K562 (cell line): ENCODE results near the gene HMGA1. TPM values are rescaled to one million over a fixed set of nuclear protein-coding genes. Genes with fewer than 3 reads are reported as not detected.

Source experiments
- ATF3 ChIP-seq, 2 experiments: fragments of 450-650 bp in 1 of 2; sonication (generic) in 1 of 2; formaldehyde crosslinking in 1 of 2; IDR thresholded peaks in 1 of 2; conservative IDR thresholded peaks in 1 of 2; 2 replicates each; pipeline versions ENCODE4 v1.6.1 to v1.8.1; 2016 to 2023; ENCODE audit warnings: mild to moderate bottlenecking in 2 of 2, moderate library complexity in 2 of 2, inconsistent platforms in 1 of 2, missing genetic modification reagents in 1 of 2
- CBFA2T2 ChIP-seq: fragments of 450-650 bp; conservative IDR thresholded peaks from 2 replicates; pipeline ENCODE4 v1.6.1; 2017; ENCODE audit warnings: mild to moderate bottlenecking
- CCNT2 ChIP-seq: IDR thresholded peaks from 2 replicates; pipeline ENCODE4 v1.6.1; 2011; ENCODE audit warnings: borderline replicate concordance, low read depth, mild to moderate bottlenecking, moderate library complexity, mixed read lengths, low read length; ENCODE audit not compliant: insufficient read length; ENCODE audit errors: extremely low read depth
- CHD2 ChIP-seq: IDR thresholded peaks from 2 replicates; pipeline ENCODE4 v1.6.1; 2011; ENCODE audit warnings: low read depth, low read length
- CTBP1 ChIP-seq: fragments of 450-650 bp; IDR thresholded peaks from 2 replicates; pipeline ENCODE4 v1.6.1; 2016; ENCODE audit warnings: borderline replicate concordance
- CUX1 ChIP-seq: fragments of 200-800 bp; sonication (Bioruptor generic); IDR thresholded peaks from 2 replicates; pipeline ENCODE4 v1.6.1; 2016; ENCODE audit warnings: missing genetic modification characterization, missing compliant biosample characterization
- EHMT2 ChIP-seq: fragments of 450-650 bp; IDR thresholded peaks from 2 replicates; pipeline ENCODE4 v1.6.1; 2018; ENCODE audit warnings: antibody characterized with exemption
- EP400 ChIP-seq: fragments of 450-650 bp; IDR thresholded peaks from 2 replicates; pipeline ENCODE4 v1.6.1; 2017; ENCODE audit warnings: antibody characterized with exemption, mild to moderate bottlenecking, moderate library complexity
- FOXK1 ChIP-seq: sonication (generic); formaldehyde crosslinking; IDR thresholded peaks from 2 replicates; pipeline ENCODE4 v1.8.0; 2022; ENCODE audit warnings: missing genetic modification reagents, mild to moderate bottlenecking, borderline replicate concordance
- MBD1 ChIP-seq: fragments of 250-450 bp; sonication (Bioruptor Pico); IDR thresholded peaks from 2 replicates; pipeline ENCODE4 v1.8.0; 2022; ENCODE audit warnings: inconsistent platforms
- NUFIP1 ChIP-seq: fragments of 450-650 bp; IDR thresholded peaks from 2 replicates; pipeline ENCODE4 v1.6.1; 2018; ENCODE audit not compliant: partially characterized antibody
- TCF3 ChIP-seq: sonication (generic); formaldehyde crosslinking; IDR thresholded peaks from 2 replicates; pipeline ENCODE4 v1.4.0; 2020; ENCODE audit warnings: mild to moderate bottlenecking, missing genetic modification reagents
- ZNF280B ChIP-seq: fragments of 250-450 bp; sonication (Bioruptor Pico); IDR thresholded peaks from 2 replicates; pipeline ENCODE4 v1.5.1; 2021; ENCODE audit warnings: mild to moderate bottlenecking
- ZNF41 ChIP-seq: fragments of 250-450 bp; sonication (Bioruptor Pico); conservative IDR thresholded peaks from 2 replicates; pipeline ENCODE4 v1.4.0; 2020; ENCODE audit warnings: mild to moderate bottlenecking
- ZNF445 ChIP-seq: fragments of 250-450 bp; sonication (Bioruptor Pico); IDR thresholded peaks from 2 replicates; pipeline ENCODE4 v1.4.0; 2020; ENCODE audit warnings: low read depth, mild to moderate bottlenecking, moderate library complexity
- ZNF512 ChIP-seq: IDR thresholded peaks from 2 replicates; pipeline ENCODE4 v1.6.1; 2016; ENCODE audit warnings: missing genetic modification characterization, missing compliant biosample characterization
- ZNF696 ChIP-seq: fragments of 250-450 bp; sonication (Bioruptor Pico); conservative IDR thresholded peaks from 2 replicates; pipeline ENCODE4 v1.4.0; 2020; ENCODE audit warnings: mild to moderate bottlenecking, moderate library complexity
- polyA plus RNA-seq, 8 experiments: library from polyadenylated mRNA; depleted of rRNA in 4 of 8; stranded (reverse) in 5 of 8; unstranded in 3 of 8; fragments of >200 nt; fragmentation: Nextera tagmentation in 2 of 8; fragmentation: Illumina TruSeq in 1 of 8; extraction: Ambion mirVana in 2 of 8; extraction: Trizol in 1 of 8; gene quantifications; 2 replicates each; pipeline versions ENCODE4 v1.2.1 to v1.2.3, GENCODE V29; 2011 to 2014; ENCODE audit warnings: inconsistent platforms in 1 of 8, missing spikeins in 1 of 8
- total RNA-seq, 7 experiments: library from RNA; depleted of rRNA in 6 of 7; stranded (reverse); fragments of >200 nt in 6 of 7; fragmentation: Illumina TruSeq in 2 of 7; extraction: Trizol in 2 of 7; gene quantifications; 2 replicates each; pipeline versions ENCODE4 v1.2.1 to v1.2.3, GENCODE V29; 2011 to 2021; ENCODE audit warnings: low replicate concordance in 1 of 7

The HMGA1 gene
- total and polyA plus RNA-seq, 9 of the 15 experiments (the other 6 are each of a cell fraction or from before 2014, with no cell fraction given), result 27.8 to 1,947 (median 594) TPM

GRCh38 chr6:34273242-34273805, 36.7 kb downstream of the HMGA1 start (continued):
- TF ChIP-seq TCF3, result peak; percentile 99
- TF ChIP-seq FOXK1 (CRISPR knock-in tag), result no peak
- TF ChIP-seq CBFA2T2, result peak; percentile 92
- TF ChIP-seq ZNF41 (CRISPR knock-in tag), result 0 out of 2 replicates have a peak, but pooled peaks have one; percentile 61
- TF ChIP-seq CUX1 (CRISPR knock-in tag), result no peak; the same call in 1 of the 2 replicates
- TF ChIP-seq EP400, result peak; percentile 76
- 0 out of 2 replicates have a peak, but pooled peaks have one; percentile 16 for TF ChIP-seq ZNF696
- TF ChIP-seq NUFIP1, result peak; percentile 84
- peak; percentile 26; the same call in 1 of the 2 replicates for TF ChIP-seq CHD2
- TF ChIP-seq MBD1, result no peak
- no peak for TF ChIP-seq ZNF512
- no peak for TF ChIP-seq ZNF445 (CRISPR knock-in tag)
- no peak for TF ChIP-seq ZNF280B (CRISPR knock-in tag)
- TF ChIP-seq CCNT2, result peak; percentile 48
- TF ChIP-seq CTBP1, result peak; percentile 91
- peak; percentile 58 for TF ChIP-seq EHMT2
- peak; percentile 76 for TF ChIP-seq ATF3 (IDR thresholded peaks at IDR 0.05)
- TF ChIP-seq ATF3 (CRISPR knock-in tag; conservative IDR thresholded peaks at IDR 0.05), result no peak
